Measurements from ENCODE around the gene RGCC.

- TF ChIP-seq CTCF (IDR thresholded peaks at IDR 0.05 in 8 of 11, conservative IDR thresholded peaks at IDR 0.05 in 3 of 11) (no peak), POLR2A (IDR thresholded peaks at IDR 0.05) (no peak)
These were observed 38.6 kb upstream of the RGCC start for GRCh38 chr13:41418731-41419130.

Data from spleen (tissue), 7 donors.